GM23338 (cell line): ENCODE data around the gene TNNI2. TPM values are rescaled to one million over a fixed set of nuclear protein-coding genes. Genes with fewer than 3 reads are reported as not detected.

ENCODE experiments used
- ATAC-seq: fragments of 200-7000 bp; cut with Tn5 transposase; 3 replicates; pipeline ENCODE4 v1.9.1; 2020
- DNase-seq: peaks from one replicate; pipeline ENCODE4 v3.0.0-alpha.2; 2015; ENCODE audit warnings: low spot score
- H2AFZ ChIP-seq: fragments of 200-600 bp; sonication (generic); 2 replicates; pipeline ENCODE4 v1.8.0; 2016; ENCODE audit warnings: antibody characterized with exemption, mild to moderate bottlenecking, moderate library complexity
- H3F3A ChIP-seq: fragments of 200-600 bp; sonication (generic); replicated peaks from 2 replicates; pipeline ENCODE4 v1.8.0; 2017; ENCODE audit warnings: antibody characterized with exemption, mixed run types, low read depth
- H3K27ac ChIP-seq: fragments of 200-600 bp; sonication (generic); 2 replicates; pipeline ENCODE4 v1.6.1; 2016; ENCODE audit warnings: low read depth
- H3K27me3 ChIP-seq: fragments of 200-600 bp; sonication (generic); 2 replicates; pipeline ENCODE4 v1.8.0; 2016; ENCODE audit warnings: mild to moderate bottlenecking, mixed run types, moderate library complexity; ENCODE audit not compliant: insufficient read depth
- H3K36me3 ChIP-seq: fragments of 200-600 bp; sonication (generic); 2 replicates; pipeline ENCODE4 v1.8.0; 2016; ENCODE audit warnings: mild to moderate bottlenecking; ENCODE audit not compliant: insufficient read depth
- H3K4me1 ChIP-seq: fragments of 200-600 bp; sonication (generic); 2 replicates; pipeline ENCODE4 v1.8.0; 2016; ENCODE audit warnings: mild to moderate bottlenecking, moderate library complexity; ENCODE audit not compliant: insufficient read depth
- H3K4me2 ChIP-seq: fragments of 200-600 bp; sonication (generic); 2 replicates; pipeline ENCODE4 v1.7.1; 2017; ENCODE audit warnings: mixed run types
- H3K4me3 ChIP-seq: fragments of 200-600 bp; sonication (generic); 2 replicates; pipeline ENCODE4 v1.6.1; 2016; ENCODE audit warnings: mixed run types
- H3K79me2 ChIP-seq: fragments of 200-600 bp; sonication (generic); replicated peaks from 2 replicates; pipeline ENCODE4 v1.8.0; 2017; ENCODE audit warnings: mild to moderate bottlenecking; ENCODE audit not compliant: insufficient read depth
- H3K9me2 ChIP-seq: fragments of 200-600 bp; sonication (generic); 2 replicates; pipeline ENCODE4 v1.8.0; 2017; ENCODE audit not compliant: insufficient read depth
- H4K20me1 ChIP-seq: fragments of 200-600 bp; sonication (generic); replicated peaks from 2 replicates; pipeline ENCODE4 v1.8.0; 2017; ENCODE audit warnings: mild to moderate bottlenecking; ENCODE audit not compliant: insufficient read depth
- H3K27ac Mint-ChIP-seq: 2 replicates; pipeline ENCODE4 v1.8.0; 2020; ENCODE audit warnings: inconsistent platforms, mild to moderate bottlenecking, moderate library complexity, mixed read lengths
- H3K27me3 Mint-ChIP-seq: 3 replicates; pipeline ENCODE4 v1.8.0; 2022; ENCODE audit warnings: low read depth, mild to moderate bottlenecking, moderate library complexity, mixed read lengths, inconsistent platforms; ENCODE audit not compliant: insufficient read depth, poor library complexity
- H3K36me3 Mint-ChIP-seq: 3 replicates; pipeline ENCODE4 v1.8.0; 2021; ENCODE audit warnings: low read depth, mild to moderate bottlenecking, inconsistent platforms, moderate library complexity, mixed read lengths
- H3K4me1 Mint-ChIP-seq: 3 replicates; pipeline ENCODE4 v1.8.0; 2020; ENCODE audit warnings: mild to moderate bottlenecking, inconsistent platforms, mixed read lengths
- H3K4me3 Mint-ChIP-seq: 3 replicates; pipeline ENCODE4 v1.8.0; 2021; ENCODE audit warnings: moderate library complexity, mild to moderate bottlenecking, inconsistent platforms, mixed read lengths
- H3K9me3 Mint-ChIP-seq: 3 replicates; pipeline ENCODE4 v1.8.0; 2020; ENCODE audit warnings: moderate library complexity, mild to moderate bottlenecking, inconsistent platforms, mixed read lengths
- CREB1 ChIP-seq: fragments of 250-450 bp; sonication (Bioruptor Pico); IDR thresholded peaks from 2 replicates; pipeline ENCODE4 v1.5.0; 2020; ENCODE audit warnings: low read depth, mild to moderate bottlenecking, moderate library complexity
- CTCF ChIP-seq, 2 experiments: fragments of 200-600 bp in 1 of 2; sonication (generic) in 1 of 2; conservative IDR thresholded peaks; 2 replicates each; pipeline versions ENCODE4 v1.5.1 to v1.6.1; 2016 to 2017; ENCODE audit warnings: antibody characterized with exemption in 2 of 2, low read depth in 2 of 2, mild to moderate bottlenecking in 2 of 2, moderate library complexity in 1 of 2
- ETS1 ChIP-seq: IDR thresholded peaks from 2 replicates; pipeline ENCODE4 v1.6.1; 2016; ENCODE audit warnings: antibody characterized with exemption
- EZH2 ChIP-seq: fragments of 200-600 bp; sonication (generic); IDR thresholded peaks from one replicate; pipeline ENCODE4 v1.8.0; 2017; ENCODE audit warnings: antibody characterized with exemption, mild to moderate bottlenecking, low read depth; ENCODE audit not compliant: unreplicated experiment
- EZH2phosphoT487 ChIP-seq: fragments of 200-600 bp; sonication (generic); IDR thresholded peaks from one replicate; pipeline ENCODE4 v1.8.1; 2018; ENCODE audit warnings: antibody characterized with exemption; ENCODE audit not compliant: unreplicated experiment
- STAT1 ChIP-seq: IDR thresholded peaks from one replicate; pipeline ENCODE4 v1.6.1; 2016; ENCODE audit warnings: antibody characterized with exemption; ENCODE audit not compliant: unreplicated experiment
- ZNF331 ChIP-seq: fragments of 250-450 bp; sonication (Bioruptor Pico); IDR thresholded peaks from 2 replicates; pipeline ENCODE4 v1.5.0; 2020; ENCODE audit warnings: low read depth, mild to moderate bottlenecking, moderate library complexity
- ZNF462 ChIP-seq: fragments of 250-450 bp; sonication (Bioruptor Pico); IDR thresholded peaks from 2 replicates; pipeline ENCODE4 v1.5.0; 2020; ENCODE audit warnings: mild to moderate bottlenecking, moderate library complexity
- polyA plus RNA-seq: library from polyadenylated mRNA; unstranded; fragments of >200 nt; fragmentation: Nextera tagmentation; extraction: Ambion mirVana; gene quantifications from 2 replicates; pipeline ENCODE4 v1.2.1, GENCODE V29; 2016
- total RNA-seq: library from RNA; depleted of rRNA; stranded (reverse); fragments of >200 nt; shearing (Covaris generic); gene quantifications from 2 replicates; pipeline ENCODE4 v1.2.3, GENCODE V29; 2014

TNNI2 gene
- total and polyA plus RNA-seq, 2 experiments from 2014 or later, result not detected

GRCh38 chr11:1834779-1835670, 3.8 kb upstream of the TNNI2 start, which contains the start of gene SYT8 (continued):
- TF ChIP-seq CTCF (conservative IDR thresholded peaks at IDR 0.05; ENCODE audit: low read depth in 2 of 2), result no peak
- TF ChIP-seq ZNF462 (CRISPR knock-in tag), result no peak
- TF ChIP-seq CREB1 (CRISPR knock-in tag), result no peak
- TF ChIP-seq ZNF331 (CRISPR knock-in tag), result no peak

- peaks cover 11% of the 10 kb centered on the region for H3K27me3 Mint-ChIP-seq
- Histone ChIP-seq H3K27me3 (no peaks in the 10 kb centered on the region), H4K20me1 (no peaks in the 10 kb centered on the region), H3K4me3 (no peak overlapping the region), H3K27ac (no peak overlapping the region), H3F3A (no peaks in the 10 kb centered on the region), H3K4me1 (no peaks in the 10 kb centered on the region; the same call in 1 of the 2 replicates), H3K4me2 (no peak overlapping the region), H3K36me3 (no peaks in the 10 kb centered on the region), H2AFZ (no peak overlapping the region), H3K9me2 (no peaks in the 10 kb centered on the region), H3K79me2 (no peaks in the 10 kb centered on the region)
- H3K27ac Mint-ChIP-seq, result no peak overlapping the region
- ATAC-seq, result no peak
- no peak for DNase-seq
- peaks cover 5% of the 10 kb centered on the region; the same call in 1 of the 3 replicates for H3K4me1 Mint-ChIP-seq
- no peak overlapping the region for H3K4me3 Mint-ChIP-seq
- H3K9me3 Mint-ChIP-seq, result no peaks in the 10 kb centered on the region
- H3K36me3 Mint-ChIP-seq, result no peaks in the 10 kb centered on the region
- TF ChIP-seq CTCF (conservative IDR thresholded peaks at IDR 0.05; ENCODE audit: low read depth in 2 of 2), result no peak
- TF ChIP-seq ETS1, result no peak
- TF ChIP-seq STAT1, result no peak
- TF ChIP-seq ZNF331 (CRISPR knock-in tag), result no peak
- TF ChIP-seq CREB1 (CRISPR knock-in tag), result no peak
- no peak for TF ChIP-seq EZH2
- TF ChIP-seq EZH2phosphoT487, result no peak
Measured at GRCh38 chr11:1835671-1836010, 3.1 kb upstream of the TNNI2 start.
